K562 (cell line): ENCODE data around the gene UBFD1. TPM values are rescaled to one million over a fixed set of nuclear protein-coding genes. Genes with fewer than 3 reads are reported as not detected.

ENCODE experiments used
- ADNP ChIP-seq: fragments of 200-800 bp; sonication (Bioruptor generic); IDR thresholded peaks from 2 replicates; pipeline ENCODE4 v1.6.1; 2016; ENCODE audit warnings: missing genetic modification characterization, missing compliant biosample characterization
- ETS1 ChIP-seq: conservative IDR thresholded peaks from 2 replicates; pipeline ENCODE4 v1.6.1; 2011; ENCODE audit warnings: low read depth, mild to moderate bottlenecking, low read length; ENCODE audit not compliant: control insufficient read depth
- FOXA1 ChIP-seq: fragments of 450-650 bp; IDR thresholded peaks from 2 replicates; pipeline ENCODE4 v1.6.1; 2016; ENCODE audit warnings: mild to moderate bottlenecking, borderline replicate concordance
- HDAC1 ChIP-seq, 2 experiments: fragments of 450-650 bp; IDR thresholded peaks; 2 replicates each; pipeline ENCODE4 v1.6.1; 2016 to 2017; ENCODE audit warnings: inconsistent platforms in 1 of 2, mild to moderate bottlenecking in 1 of 2, moderate library complexity in 1 of 2
- NELFE ChIP-seq: IDR thresholded peaks from 2 replicates; pipeline ENCODE4 v1.6.1; 2011; ENCODE audit warnings: mild to moderate bottlenecking; ENCODE audit not compliant: insufficient read depth, insufficient read length
- NFXL1 ChIP-seq: fragments of 450-650 bp; formaldehyde crosslinking; IDR thresholded peaks from 2 replicates; pipeline ENCODE4 v1.4.0; 2021; ENCODE audit warnings: mild to moderate bottlenecking
- PHF20 ChIP-seq: fragments of 450-650 bp; IDR thresholded peaks from 2 replicates; pipeline ENCODE4 v1.6.1; 2018; ENCODE audit not compliant: partially characterized antibody
- POLR2A ChIP-seq: fragments of 450-650 bp; conservative IDR thresholded peaks from 2 replicates; pipeline ENCODE4 v1.6.1; 2016
- PRPF4 ChIP-seq: fragments of 200-400 bp; formaldehyde crosslinking; IDR thresholded peaks from one replicate; pipeline ENCODE4 v1.6.1; 2017; ENCODE audit warnings: low read length, low read depth, mild to moderate bottlenecking; ENCODE audit not compliant: insufficient read depth, poor library complexity, severe bottlenecking
- PYGO2 ChIP-seq: fragments of 450-650 bp; IDR thresholded peaks from 2 replicates; pipeline ENCODE4 v1.6.1; 2016; ENCODE audit warnings: mild to moderate bottlenecking, missing genetic modification characterization, moderate library complexity, missing compliant biosample characterization
- RBFOX2 ChIP-seq: fragments of 200-400 bp; formaldehyde crosslinking; IDR thresholded peaks from 2 replicates; pipeline ENCODE4 v1.6.1; 2017; ENCODE audit warnings: low read depth, mild to moderate bottlenecking, low read length, moderate library complexity
- RFX7 ChIP-seq: fragments of 250-450 bp; sonication (Bioruptor Pico); IDR thresholded peaks from 2 replicates; pipeline ENCODE4 v1.5.1; 2021; ENCODE audit warnings: mild to moderate bottlenecking
- SAFB2 ChIP-seq: fragments of 200-400 bp; formaldehyde crosslinking; IDR thresholded peaks from 2 replicates; pipeline ENCODE4 v1.6.1; 2018; ENCODE audit warnings: borderline replicate concordance, low read length, low read depth, moderate library complexity; ENCODE audit not compliant: severe bottlenecking
- SETDB1 ChIP-seq: IDR thresholded peaks from one replicate; pipeline ENCODE4 v1.6.1; 2012; ENCODE audit warnings: low read length, control low read depth, inconsistent platforms
- TGIF2 ChIP-seq: sonication (generic); formaldehyde crosslinking; IDR thresholded peaks from 2 replicates; pipeline ENCODE4 v1.8.1; 2022; ENCODE audit warnings: mild to moderate bottlenecking, missing genetic modification reagents, moderate library complexity
- U2AF1 ChIP-seq: fragments of 200-400 bp; formaldehyde crosslinking; optimal IDR thresholded peaks from 2 replicates; pipeline ENCODE3; 2017; ENCODE audit warnings: mild to moderate bottlenecking, low read depth, low read length, moderate library complexity
- ZKSCAN8 ChIP-seq: fragments of 200-800 bp; sonication (Bioruptor generic); IDR thresholded peaks from 2 replicates; pipeline ENCODE4 v1.6.1; 2016; ENCODE audit warnings: missing genetic modification characterization, missing compliant biosample characterization
- ZNF12 ChIP-seq: sonication (generic); formaldehyde crosslinking; IDR thresholded peaks from 2 replicates; pipeline ENCODE4 v1.4.0; 2020; ENCODE audit warnings: mild to moderate bottlenecking, missing genetic modification reagents
- ZNF217 ChIP-seq: sonication (generic); formaldehyde crosslinking; IDR thresholded peaks from 2 replicates; pipeline ENCODE4 v1.8.0; 2022; ENCODE audit warnings: mild to moderate bottlenecking, missing genetic modification reagents
- ZNF23 ChIP-seq: fragments of 250-450 bp; sonication (Bioruptor Pico); IDR thresholded peaks from 2 replicates; pipeline ENCODE4 v1.4.0; 2020; ENCODE audit warnings: mild to moderate bottlenecking
- ZNF311 ChIP-seq: fragments of 250-450 bp; sonication (Bioruptor Pico); IDR thresholded peaks from 2 replicates; pipeline ENCODE4 v1.4.0; 2020; ENCODE audit warnings: mild to moderate bottlenecking, moderate library complexity
- ZNF384 ChIP-seq: IDR thresholded peaks from 2 replicates; pipeline ENCODE4 v1.6.1; 2012; ENCODE audit warnings: low read depth, low read length, improper control_type of control experiment
- ZNF584 ChIP-seq: fragments of 200-800 bp; sonication (Bioruptor generic); IDR thresholded peaks from 2 replicates; pipeline ENCODE4 v1.6.1; 2016; ENCODE audit warnings: low read depth, mild to moderate bottlenecking, missing genetic modification characterization, missing compliant biosample characterization
- ZNF586 ChIP-seq: fragments of 450-650 bp; formaldehyde crosslinking; conservative IDR thresholded peaks from 2 replicates; pipeline ENCODE4 v1.4.0; 2020; ENCODE audit warnings: mild to moderate bottlenecking, moderate library complexity
- polyA plus RNA-seq, 8 experiments: library from polyadenylated mRNA; depleted of rRNA in 4 of 8; stranded (reverse) in 5 of 8; unstranded in 3 of 8; fragments of >200 nt; fragmentation: Nextera tagmentation in 2 of 8; fragmentation: Illumina TruSeq in 1 of 8; extraction: Ambion mirVana in 2 of 8; extraction: Trizol in 1 of 8; gene quantifications; 2 replicates each; pipeline versions ENCODE4 v1.2.1 to v1.2.3, GENCODE V29; 2011 to 2014; ENCODE audit warnings: inconsistent platforms in 1 of 8, missing spikeins in 1 of 8
- total RNA-seq, 7 experiments: library from RNA; depleted of rRNA in 6 of 7; stranded (reverse); fragments of >200 nt in 6 of 7; fragmentation: Illumina TruSeq in 2 of 7; extraction: Trizol in 2 of 7; gene quantifications; 2 replicates each; pipeline versions ENCODE4 v1.2.1 to v1.2.3, GENCODE V29; 2011 to 2021; ENCODE audit warnings: low replicate concordance in 1 of 7
- TF ChIP-seq, protein P1 (sequence below), 2 experiments: fragments of 450-650 bp; conservative IDR thresholded peaks; 2 replicates each; pipeline ENCODE4 v1.6.1; 2017; ENCODE audit warnings: mild to moderate bottlenecking in 2 of 2, moderate library complexity in 2 of 2
- TF ChIP-seq, protein P2 (sequence below): IDR thresholded peaks from 2 replicates; pipeline ENCODE4 v1.6.1; 2011; ENCODE audit warnings: borderline replicate concordance, low read depth, mild to moderate bottlenecking, moderate library complexity, low read length; ENCODE audit not compliant: insufficient read depth, poor library complexity, severe bottlenecking

Gene UBFD1
- total and polyA plus RNA-seq, 9 of the 15 experiments (the other 6 are each of a cell fraction or from before 2014, with no cell fraction given), result 10.7 to 66.2 (median 34.0) TPM

DNA sequence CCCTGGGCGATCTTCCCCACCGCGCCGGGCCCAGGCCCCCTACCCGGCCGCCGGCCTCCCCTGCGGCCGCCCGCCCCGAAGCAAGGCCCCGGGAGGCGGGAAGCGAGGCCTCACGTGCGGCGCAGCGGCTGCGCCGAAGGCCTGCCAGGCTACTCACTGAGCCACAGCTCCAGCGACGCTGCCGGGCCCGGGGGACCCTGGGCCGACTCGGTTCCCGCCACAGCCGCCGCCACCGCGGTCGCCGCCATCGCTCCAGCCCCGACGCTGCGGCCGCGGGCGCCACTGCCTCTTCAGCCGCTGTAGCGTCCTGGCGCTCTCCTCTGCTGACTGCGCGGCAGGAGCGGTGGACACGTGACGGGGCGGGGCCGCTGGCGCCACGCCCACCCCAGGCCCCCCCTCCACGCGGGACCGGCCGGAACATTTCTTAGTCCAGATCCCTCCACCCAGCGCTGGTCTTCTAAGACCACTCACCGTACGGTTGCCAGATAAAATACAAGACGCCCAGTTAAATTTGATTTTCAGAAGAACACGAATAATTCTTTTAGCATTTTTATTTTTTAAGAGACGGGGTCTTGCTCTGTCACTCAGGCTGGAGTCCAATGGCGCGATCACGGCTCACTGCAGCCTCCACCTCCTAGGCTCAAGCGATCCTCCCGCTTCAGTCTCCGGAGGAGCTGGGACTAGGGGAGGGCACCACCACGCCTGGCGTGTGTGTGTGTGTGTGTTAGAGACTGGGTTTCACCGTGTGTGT lies 47.2 kb upstream of the UBFD1 start, which contains the start of gene GGA2 (continued):
- TF ChIP-seq SETDB1 (no peak), ZKSCAN8 (CRISPR knock-in tag) (no peak), ZNF217 (CRISPR knock-in tag) (no peak), ADNP (tag) (no peak; the same call in 1 of the 2 replicates), ZNF586 (CRISPR knock-in tag) (no peak), ZNF311 (CRISPR knock-in tag) (no peak), PHF20 (no peak), RBFOX2 (peak; percentile 96), PRPF4 (no peak), ETS1 (no peak; the same call in 1 of the 2 replicates), ZNF384 (no peak), RFX7 (CRISPR knock-in tag) (no peak), FOXA1 (no peak), SAFB2 (no peak), ZNF23 (CRISPR knock-in tag) (no peak), TGIF2 (CRISPR knock-in tag) (peak; percentile 95), HDAC1 (IDR thresholded peaks at IDR 0.05) (no peak), NELFE (no peak), ZNF12 (no peak), PYGO2 (tag) (no peak), POLR2A (peak; percentile 71), ZNF584 (no peak), U2AF1 (peak; percentile 44), NFXL1 (no peak)
- TF ChIP-seq, protein P1, sequence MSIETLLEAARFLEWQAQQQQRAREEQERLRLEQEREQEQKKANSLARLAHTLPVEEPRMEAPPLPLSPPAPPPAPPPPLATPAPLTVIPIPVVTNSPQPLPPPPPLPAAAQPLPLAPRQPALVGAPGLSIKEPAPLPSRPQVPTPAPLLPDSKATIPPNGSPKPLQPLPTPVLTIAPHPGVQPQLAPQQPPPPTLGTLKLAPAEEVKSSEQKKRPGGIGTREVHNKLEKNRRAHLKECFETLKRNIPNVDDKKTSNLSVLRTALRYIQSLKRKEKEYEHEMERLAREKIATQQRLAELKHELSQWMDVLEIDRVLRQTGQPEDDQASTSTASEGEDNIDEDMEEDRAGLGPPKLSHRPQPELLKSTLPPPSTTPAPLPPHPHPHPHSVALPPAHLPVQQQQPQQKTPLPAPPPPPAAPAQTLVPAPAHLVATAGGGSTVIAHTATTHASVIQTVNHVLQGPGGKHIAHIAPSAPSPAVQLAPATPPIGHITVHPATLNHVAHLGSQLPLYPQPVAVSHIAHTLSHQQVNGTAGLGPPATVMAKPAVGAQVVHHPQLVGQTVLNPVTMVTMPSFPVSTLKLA (conservative IDR thresholded peaks at IDR 0.05), result peak; percentile 86 to 90
- TF ChIP-seq, protein P2, sequence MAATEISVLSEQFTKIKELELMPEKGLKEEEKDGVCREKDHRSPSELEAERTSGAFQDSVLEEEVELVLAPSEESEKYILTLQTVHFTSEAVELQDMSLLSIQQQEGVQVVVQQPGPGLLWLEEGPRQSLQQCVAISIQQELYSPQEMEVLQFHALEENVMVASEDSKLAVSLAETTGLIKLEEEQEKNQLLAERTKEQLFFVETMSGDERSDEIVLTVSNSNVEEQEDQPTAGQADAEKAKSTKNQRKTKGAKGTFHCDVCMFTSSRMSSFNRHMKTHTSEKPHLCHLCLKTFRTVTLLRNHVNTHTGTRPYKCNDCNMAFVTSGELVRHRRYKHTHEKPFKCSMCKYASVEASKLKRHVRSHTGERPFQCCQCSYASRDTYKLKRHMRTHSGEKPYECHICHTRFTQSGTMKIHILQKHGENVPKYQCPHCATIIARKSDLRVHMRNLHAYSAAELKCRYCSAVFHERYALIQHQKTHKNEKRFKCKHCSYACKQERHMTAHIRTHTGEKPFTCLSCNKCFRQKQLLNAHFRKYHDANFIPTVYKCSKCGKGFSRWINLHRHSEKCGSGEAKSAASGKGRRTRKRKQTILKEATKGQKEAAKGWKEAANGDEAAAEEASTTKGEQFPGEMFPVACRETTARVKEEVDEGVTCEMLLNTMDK, result no peak
